ENCODE measurements around the gene PLEKHG5.

GRCh38 chr1:6512245-6512907, 20.9 kb upstream of the PLEKHG5 start:
- TF ChIP-seq CEBPB (IDR thresholded peaks at IDR 0.05) (no peak), KDM1A (IDR thresholded peaks at IDR 0.05; ENCODE audit: low read depth) (no peak), CTCF (IDR thresholded peaks at IDR 0.05) (no peak), POLR2A (IDR thresholded peaks at IDR 0.05; ENCODE audit: low read length) (no peak), CHD2 (IDR thresholded peaks at IDR 0.05; ENCODE audit: low read length, partially characterized antibody) (no peak)
